Activated CD8-positive, alpha-beta memory T cell treated with anti-CD3 and anti-CD28 coated beads for 36 hours (primary cell): ENCODE measurements around the gene ZNF160. TPM values are rescaled to one million over a fixed set of nuclear protein-coding genes. Genes with fewer than 3 reads are reported as not detected.
"Not testable (repeated sequence)": the region's sequence is repeated elsewhere in the genome, so short reads cannot be mapped to it uniquely, and the experiment has no call there.

Experiments
- CTCF ChIA-PET: fragments of 350-600 bp; sonication (Branson Sonifier 250); formaldehyde crosslinking; loops from one replicate; lab custom pipeline; 2021; ENCODE audit warnings: antibody characterized with exemption; lab: Charles Lee
- POLR2A ChIA-PET: fragments of 350-600 bp; sonication (Branson Sonifier 250); formaldehyde crosslinking; loops from one replicate; lab custom pipeline; 2021; ENCODE audit warnings: antibody characterized with exemption; lab: Charles Lee
- total RNA-seq, 2 experiments: library from RNA; stranded (reverse); gene quantifications; one replicate each; pipeline ENCODE4 v1.2.3, GENCODE V29; 2021

ZNF160 gene
- total RNA-seq, 2 experiments from 2014 or later: 21.9 to 22.8 TPM

- CTCF ChIA-PET: no interaction called here
- POLR2A ChIA-PET: no interaction called here
Measured at GRCh38 chr19:53034948-53035675, 68.1 kb downstream of the ZNF160 start.

DNA sequence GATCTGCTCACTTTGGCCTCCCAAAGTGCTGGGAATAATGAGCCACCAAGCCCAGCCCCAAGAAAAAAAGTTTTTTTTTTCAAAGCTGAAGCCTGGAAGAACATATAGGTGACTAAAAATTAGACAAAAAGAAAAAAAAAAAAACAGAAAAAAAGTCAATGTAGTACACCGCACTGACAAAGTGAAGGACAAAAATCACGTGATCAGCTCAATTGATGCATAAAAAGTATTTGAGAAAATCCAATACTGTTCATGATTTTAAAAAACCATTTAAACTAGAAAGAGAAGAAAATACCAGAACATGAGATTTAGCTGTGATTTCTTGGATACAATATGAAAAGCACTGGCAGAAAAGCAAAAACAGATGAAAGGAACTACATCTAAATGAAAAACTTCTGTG lies 69.2 kb downstream of the ZNF160 start:
- ChIA-PET CTCF (interaction anchor here (0.7 kb wide), 1 partner anchor 238 kb away, joined by 3 read pairs; no protein-coding TSS in a partner anchor), POLR2A (no interaction called here)

GRCh38 chr19:53028306-53028705 lies 74.9 kb downstream of the ZNF160 start:
- CTCF ChIA-PET, POLR2A ChIA-PET: not testable (repeated sequence)

- POLR2A ChIA-PET: no interaction called here
- CTCF ChIA-PET: no interaction called here
Measured at GRCh38 chr19:53019684-53020083, 83.5 kb downstream of the ZNF160 start.

Other genes starting within 250 kb of the ZNF160 start
- 1 to 10 TPM; 9.9 to 10.0 TPM for gene ZNF468, start 245.8 kb downstream of the ZNF160 start, total RNA-seq
- gene ZNF320, start 205.8 kb downstream of the ZNF160 start, total RNA-seq: 10 to 100 TPM; 11.2 to 13.3 TPM
- 1 to 10 TPM; 3.6 to 4.4 TPM for gene ZNF888, start 180.0 kb downstream of the ZNF160 start, total RNA-seq
- gene ZNF816, start 140.5 kb downstream of the ZNF160 start, total RNA-seq: 10 to 100 TPM in 1 of 2 experiments, 1 to 10 TPM in 1; 9.0 to 10.0 TPM
- not detected for gene ERVV-1, start 89.5 kb downstream of the ZNF160 start, total RNA-seq
- not detected for gene ERVV-2, start 58.7 kb downstream of the ZNF160 start, total RNA-seq
- gene ZNF415, start 29.5 kb upstream of the ZNF160 start, total RNA-seq: under 1 TPM; 0.31 to 0.84 TPM
- gene ZNF347, start 55.6 kb upstream of the ZNF160 start, total RNA-seq: 1 to 10 TPM; 6.7 to 7.8 TPM
- 1 to 10 TPM; 3.5 to 4.3 TPM for gene ZNF665, start 89.9 kb upstream of the ZNF160 start, total RNA-seq
- 1 to 10 TPM; 4.9 to 5.0 TPM for gene ZNF677, start 151.5 kb upstream of the ZNF160 start, total RNA-seq
- gene VN1R2, start 154.9 kb upstream of the ZNF160 start, total RNA-seq: not detected
- not detected for gene VN1R4, start 164.3 kb upstream of the ZNF160 start, total RNA-seq
- 1 to 10 TPM; 4.8 to 5.1 TPM for gene ZNF845, start 230.3 kb upstream of the ZNF160 start, total RNA-seq